Cardiac muscle cell (in vitro differentiated cells and primary cell): ENCODE results near the gene C4BPB. TPM values are rescaled to one million over a fixed set of nuclear protein-coding genes. Genes with fewer than 3 reads are reported as not detected.

Experiments
- DNase-seq, 2 donors: peaks; one replicate each; pipeline versions ENCODE4 v3.0.0 to v3.0.0-alpha.2; 2010 to 2017; ENCODE audit warnings: low read depth in 1 of 2, low spot score in 1 of 2
- H3K27ac ChIP-seq: fragments of 200-600 bp; sonication (generic); 2 replicates; pipeline ENCODE4 v1.5.1; 2016
- H3K27me3 ChIP-seq: fragments of 200-600 bp; sonication (generic); 2 replicates; pipeline ENCODE4 v1.6.0; 2016; ENCODE audit warnings: control low read depth
- H3K36me3 ChIP-seq: fragments of 200-600 bp; sonication (generic); 2 replicates; pipeline ENCODE4 v1.5.1; 2016; ENCODE audit warnings: control low read depth
- H3K4me1 ChIP-seq: fragments of 200-600 bp; sonication (generic); 2 replicates; pipeline ENCODE4 v1.8.1; 2017; ENCODE audit warnings: low read depth, mild to moderate bottlenecking, mixed run types
- H3K4me3 ChIP-seq: fragments of 200-600 bp; sonication (generic); 2 replicates; pipeline ENCODE4 v1.5.1; 2016; ENCODE audit warnings: mild to moderate bottlenecking
- H3K9me3 ChIP-seq: fragments of 200-600 bp; sonication (generic); 2 replicates; pipeline ENCODE4 v1.5.1; 2017; ENCODE audit warnings: low read depth, mild to moderate bottlenecking, control low read depth
- polyA plus RNA-seq: library from polyadenylated mRNA; unstranded; fragments of >200 nt; fragmentation: Nextera tagmentation; extraction: Ambion mirVana; gene quantifications from 2 replicates; pipeline ENCODE4 v1.2.1, GENCODE V29; 2016
- total RNA-seq: library from RNA; depleted of rRNA; stranded (reverse); fragments of >200 nt; gene quantifications from 2 replicates; pipeline ENCODE4 v1.2.3, GENCODE V29; 2016
- TF ChIP-seq, protein P1 (sequence below): IDR thresholded peaks from 2 replicates; pipeline ENCODE4 v1.5.1; 2012; ENCODE audit warnings: low read depth, mild to moderate bottlenecking, low read length

C4BPB gene
- total and polyA plus RNA-seq, 2 experiments from 2014 or later = not detected

- TF ChIP-seq, protein P1, sequence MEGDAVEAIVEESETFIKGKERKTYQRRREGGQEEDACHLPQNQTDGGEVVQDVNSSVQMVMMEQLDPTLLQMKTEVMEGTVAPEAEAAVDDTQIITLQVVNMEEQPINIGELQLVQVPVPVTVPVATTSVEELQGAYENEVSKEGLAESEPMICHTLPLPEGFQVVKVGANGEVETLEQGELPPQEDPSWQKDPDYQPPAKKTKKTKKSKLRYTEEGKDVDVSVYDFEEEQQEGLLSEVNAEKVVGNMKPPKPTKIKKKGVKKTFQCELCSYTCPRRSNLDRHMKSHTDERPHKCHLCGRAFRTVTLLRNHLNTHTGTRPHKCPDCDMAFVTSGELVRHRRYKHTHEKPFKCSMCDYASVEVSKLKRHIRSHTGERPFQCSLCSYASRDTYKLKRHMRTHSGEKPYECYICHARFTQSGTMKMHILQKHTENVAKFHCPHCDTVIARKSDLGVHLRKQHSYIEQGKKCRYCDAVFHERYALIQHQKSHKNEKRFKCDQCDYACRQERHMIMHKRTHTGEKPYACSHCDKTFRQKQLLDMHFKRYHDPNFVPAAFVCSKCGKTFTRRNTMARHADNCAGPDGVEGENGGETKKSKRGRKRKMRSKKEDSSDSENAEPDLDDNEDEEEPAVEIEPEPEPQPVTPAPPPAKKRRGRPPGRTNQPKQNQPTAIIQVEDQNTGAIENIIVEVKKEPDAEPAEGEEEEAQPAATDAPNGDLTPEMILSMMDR = no peak
- H3K4me3 ChIP-seq = peak overlapping the region; percentile 61
- peak overlapping the region; percentile 86 for H3K27ac ChIP-seq
- H3K27me3 ChIP-seq = no peaks in the 10 kb centered on the region
- DNase-seq = peak; percentile 94 to 95
- H3K4me1 ChIP-seq = peaks cover 23% of the 10 kb centered on the region
- H3K36me3 ChIP-seq = peaks cover 10% of the 10 kb centered on the region
- H3K9me3 ChIP-seq = no peaks in the 10 kb centered on the region
Measured at GRCh38 chr1:207050480-207051190, 38.0 kb upstream of the C4BPB start.

DNA sequence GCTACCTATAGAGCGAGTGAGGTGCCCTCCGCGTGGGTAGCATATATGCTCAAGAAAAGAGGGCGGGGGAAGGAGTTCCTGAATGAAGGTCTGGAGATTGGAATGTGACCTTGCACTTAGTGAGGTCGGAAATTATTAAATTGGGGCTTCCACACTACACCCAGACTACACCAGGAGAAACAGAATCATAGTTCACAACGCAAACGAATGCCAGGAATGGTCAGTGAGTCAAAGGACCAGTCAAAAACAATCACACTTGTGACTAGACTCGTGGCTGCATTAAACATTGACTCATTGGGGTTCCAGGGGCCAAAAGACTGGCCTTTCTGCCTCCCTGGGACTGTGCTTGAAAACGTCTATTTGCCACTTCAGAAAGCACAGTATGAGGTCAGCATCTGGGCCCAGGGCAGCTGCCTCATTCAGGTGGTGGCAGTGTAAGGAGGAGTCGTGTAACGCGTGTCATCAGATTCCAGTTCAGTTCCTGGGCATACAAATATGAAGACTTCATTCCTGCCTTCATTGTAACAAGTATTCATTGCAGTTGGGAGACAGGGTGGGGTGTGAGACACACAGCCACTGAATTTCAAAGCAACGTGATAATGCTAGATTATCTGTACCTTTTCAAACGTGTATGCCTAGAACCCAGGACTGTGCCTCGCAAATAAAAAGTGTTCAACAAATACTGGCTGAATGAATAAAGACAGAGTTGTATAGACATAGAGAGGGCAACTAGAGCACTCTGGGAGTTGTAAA is 37.3 kb upstream of the C4BPB start, which contains the start of gene YOD1:
Gene YOD1 (minus strand): TSS at position 18 of the 753 bp plus-strand sequence. CDS start 178 bp downstream, outside the sequence.
- Histone ChIP-seq H3K9me3 (no peaks in the 10 kb centered on the region), H3K36me3 (peaks cover 10% of the 10 kb centered on the region), H3K4me3 (peak within 1 kb of the TSS; percentile 61), H3K27ac (peak within 1 kb of the TSS; percentile 86), H3K4me1 (peaks cover 23% of the 10 kb centered on the region), H3K27me3 (no peaks in the 10 kb centered on the region)
- TF ChIP-seq, protein P1 = no peak
- DNase-seq = no peak

DNA sequence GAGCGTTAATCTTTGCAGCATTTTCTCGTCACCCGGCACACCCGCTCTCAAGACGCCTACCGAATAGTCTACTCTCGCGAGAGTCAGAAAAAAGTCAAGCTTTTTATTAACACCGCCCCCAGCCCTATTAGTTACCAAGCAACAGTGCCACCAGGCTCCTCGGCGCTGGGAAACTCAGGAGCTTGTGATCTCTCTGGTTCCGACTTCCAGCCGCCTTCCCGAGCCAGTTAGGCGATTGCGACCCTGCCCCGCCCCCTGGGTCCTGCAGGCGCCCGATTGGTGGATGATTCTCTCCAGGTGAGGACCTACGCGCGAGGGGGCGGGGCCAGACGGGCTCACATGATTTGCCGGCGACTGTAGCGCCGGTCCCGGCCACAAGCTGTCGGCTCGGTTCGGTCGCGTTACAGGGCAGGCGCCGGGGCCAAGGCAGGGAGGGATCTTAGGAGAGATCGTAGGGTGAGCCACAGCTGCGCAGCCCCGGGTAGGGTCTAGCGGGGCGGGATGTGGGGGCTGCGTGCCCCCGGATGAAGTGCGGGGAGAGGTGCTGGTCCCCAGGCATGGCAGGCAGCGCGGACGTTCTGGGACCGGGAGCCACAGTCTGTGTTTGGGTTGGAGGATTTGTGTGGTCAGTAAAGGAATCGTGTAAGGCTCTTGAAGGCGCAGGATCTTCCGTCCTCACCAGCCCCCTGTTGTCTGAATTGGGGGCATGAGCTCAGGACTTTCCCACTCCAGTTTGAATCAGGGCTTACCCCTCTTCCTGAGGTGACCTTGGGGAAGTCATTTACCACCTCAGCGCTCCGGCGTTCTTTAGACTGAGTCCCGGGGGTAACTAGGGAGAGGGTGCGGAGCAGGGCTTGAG is 35.5 kb upstream of the C4BPB start, which contains the start of gene PFKFB2:
Gene PFKFB2 (plus strand): TSS at position 365 of the 859 bp plus-strand sequence. CDS start 1,443 bp downstream, outside the sequence.
- Histone ChIP-seq H3K27ac (peak within 1 kb of the TSS; percentile 89), H3K36me3 (peaks cover 8% of the 10 kb centered on the region), H3K4me1 (peaks cover 11% of the 10 kb centered on the region), H3K9me3 (no peaks in the 10 kb centered on the region), H3K27me3 (no peaks in the 10 kb centered on the region), H3K4me3 (peak within 1 kb of the TSS; percentile 58)
- peak; percentile 95 to 100 for DNase-seq
- TF ChIP-seq, protein P1 = no peak

- no peak overlapping the region for H3K27ac ChIP-seq
- peaks cover 9% of the 10 kb centered on the region for H3K4me1 ChIP-seq
- no peaks in the 10 kb centered on the region for H3K27me3 ChIP-seq
Measured at GRCh38 chr1:207054491-207054890, 34.2 kb upstream of the C4BPB start.

More at GRCh38 chr1:207054491-207054890, 34.2 kb upstream of the C4BPB start:
- no peaks in the 10 kb centered on the region for H3K9me3 ChIP-seq
- DNase-seq = no peak
- TF ChIP-seq, protein P1 = no peak
- no peak overlapping the region for H3K4me3 ChIP-seq
- H3K36me3 ChIP-seq = no peaks in the 10 kb centered on the region
